ENCODE measurements around the gene LLCFC1. TPM values are rescaled to one million over a fixed set of nuclear protein-coding genes. Genes with fewer than 3 reads are reported as not detected.

LLCFC1 gene
- total and polyA plus RNA-seq, 11 donors = not detected

- no peak overlapping the region for H3K4me3 ChIP-seq
- WGBS, 4 donors = 40 to 49% (median 44%) methylated on average over 3 of the region's 3 CpGs
- ATAC-seq (no peak), DNase-seq (no peak)
- no peaks in the 10 kb centered on the region for H3K9me3 ChIP-seq
- H3K27ac ChIP-seq = no peak overlapping the region
- H3K27me3 ChIP-seq = peaks cover 0 to 6% (median 0%) of the 10 kb centered on the region in 9 donors
- peaks cover 0 to 30% (median 0%) of the 10 kb centered on the region in 12 donors for H3K4me1 ChIP-seq
- no peak for TF ChIP-seq POLR2A (IDR thresholded peaks at IDR 0.05)
- TF ChIP-seq, protein P1, sequence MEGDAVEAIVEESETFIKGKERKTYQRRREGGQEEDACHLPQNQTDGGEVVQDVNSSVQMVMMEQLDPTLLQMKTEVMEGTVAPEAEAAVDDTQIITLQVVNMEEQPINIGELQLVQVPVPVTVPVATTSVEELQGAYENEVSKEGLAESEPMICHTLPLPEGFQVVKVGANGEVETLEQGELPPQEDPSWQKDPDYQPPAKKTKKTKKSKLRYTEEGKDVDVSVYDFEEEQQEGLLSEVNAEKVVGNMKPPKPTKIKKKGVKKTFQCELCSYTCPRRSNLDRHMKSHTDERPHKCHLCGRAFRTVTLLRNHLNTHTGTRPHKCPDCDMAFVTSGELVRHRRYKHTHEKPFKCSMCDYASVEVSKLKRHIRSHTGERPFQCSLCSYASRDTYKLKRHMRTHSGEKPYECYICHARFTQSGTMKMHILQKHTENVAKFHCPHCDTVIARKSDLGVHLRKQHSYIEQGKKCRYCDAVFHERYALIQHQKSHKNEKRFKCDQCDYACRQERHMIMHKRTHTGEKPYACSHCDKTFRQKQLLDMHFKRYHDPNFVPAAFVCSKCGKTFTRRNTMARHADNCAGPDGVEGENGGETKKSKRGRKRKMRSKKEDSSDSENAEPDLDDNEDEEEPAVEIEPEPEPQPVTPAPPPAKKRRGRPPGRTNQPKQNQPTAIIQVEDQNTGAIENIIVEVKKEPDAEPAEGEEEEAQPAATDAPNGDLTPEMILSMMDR (IDR thresholded peaks at IDR 0.05) = no peak
- intact Hi-C loops (cut with DNase I) = no loop called here
- no peaks in the 10 kb centered on the region for H3K36me3 ChIP-seq
Observed at GRCh38 chr7:142913051-142913450, 26.2 kb upstream of the LLCFC1 start.

DNA sequence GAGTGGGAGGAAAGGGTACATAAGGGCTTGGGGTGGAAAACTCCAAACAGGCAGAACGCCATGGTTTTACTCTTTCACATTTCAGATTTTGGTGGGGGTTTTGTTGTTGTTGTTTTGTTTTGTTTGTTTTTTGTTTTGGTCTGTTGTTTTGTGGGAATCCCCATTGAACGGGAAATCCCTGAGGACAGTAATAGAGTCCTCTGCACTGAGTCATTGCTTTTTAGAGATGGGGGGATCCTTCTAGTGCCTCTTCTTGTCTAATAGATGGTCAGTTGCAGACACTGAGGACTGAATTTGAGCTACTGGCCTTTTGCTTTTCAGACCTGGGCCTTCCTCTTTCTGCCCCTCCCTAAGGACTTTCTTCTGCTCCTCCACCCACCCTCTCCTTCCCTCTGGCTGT is 25.7 kb upstream of the LLCFC1 start:
- no peak for DNase-seq
- no peak overlapping the region for H3K27ac ChIP-seq
- TF ChIP-seq, protein P1 (IDR thresholded peaks at IDR 0.05) = no peak
- TF ChIP-seq POLR2A (IDR thresholded peaks at IDR 0.05) = no peak
- no peak for ATAC-seq
- intact Hi-C loops (cut with DNase I) = no loop called here
- peaks cover 0 to 28% (median 0%) of the 10 kb centered on the region in 12 donors for H3K4me1 ChIP-seq
- 77 to 84% (median 77%) methylated on average over 2 of the region's 2 CpGs for WGBS, 4 donors
- peaks cover 0 to 6% (median 0%) of the 10 kb centered on the region in 9 donors for H3K27me3 ChIP-seq
- no peaks in the 10 kb centered on the region for H3K36me3 ChIP-seq
- H3K9me3 ChIP-seq = no peaks in the 10 kb centered on the region
- H3K4me3 ChIP-seq = no peak overlapping the region

GRCh38 chr7:142914121-142914520 is 25.2 kb upstream of the LLCFC1 start:
- Histone ChIP-seq H3K27ac (no peak overlapping the region), H3K4me3 (no peak overlapping the region), H3K36me3 (no peaks in the 10 kb centered on the region), H3K27me3 (peaks cover 0 to 10% (median 0%) of the 10 kb centered on the region in 9 donors), H3K4me1 (peaks cover 0 to 22% (median 0%) of the 10 kb centered on the region in 12 donors), H3K9me3 (no peaks in the 10 kb centered on the region)
- no peak for TF ChIP-seq POLR2A (IDR thresholded peaks at IDR 0.05)
- TF ChIP-seq, protein P1 (IDR thresholded peaks at IDR 0.05) = no peak
- intact Hi-C loops (cut with DNase I) = no loop called here
- 61 to 66% (median 62%) methylated on average over 1 of the region's 1 CpG for WGBS, 4 donors
- no peak for DNase-seq
- no peak for ATAC-seq

DNA sequence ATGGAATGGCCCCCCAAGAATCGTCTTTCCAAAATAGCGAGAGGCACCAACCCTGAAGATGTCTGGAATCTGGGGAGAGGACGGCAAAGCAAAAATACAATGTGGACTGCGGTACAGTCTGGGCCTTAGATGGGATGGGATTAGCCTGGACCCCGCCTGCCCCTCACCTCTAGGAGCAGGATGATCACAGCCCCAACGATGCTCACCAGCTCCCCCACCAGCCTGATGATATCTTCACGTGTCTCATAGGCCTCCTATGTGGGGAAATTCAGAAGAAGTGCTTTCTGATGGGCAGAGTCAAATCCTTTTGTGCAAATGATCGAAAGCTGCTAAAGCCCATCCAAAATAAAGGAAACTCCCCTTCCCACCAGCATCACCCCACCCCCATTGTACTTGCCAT is 24.0 kb upstream of the LLCFC1 start:
- H3K4me3 ChIP-seq = no peak overlapping the region
- no peak overlapping the region for H3K27ac ChIP-seq
- intact Hi-C loops (cut with DNase I) = no loop called here
- ATAC-seq (no peak), DNase-seq (no peak)
- peaks cover 0 to 12% (median 0%) of the 10 kb centered on the region in 9 donors for H3K27me3 ChIP-seq
- no peaks in the 10 kb centered on the region for H3K9me3 ChIP-seq
- TF ChIP-seq POLR2A (IDR thresholded peaks at IDR 0.05) = no peak
- TF ChIP-seq, protein P1 (IDR thresholded peaks at IDR 0.05) = no peak
- WGBS, 4 donors = 76 to 87% (median 83%) methylated on average over 8 of the region's 8 CpGs
- H3K4me1 ChIP-seq = peaks cover 0 to 12% (median 0%) of the 10 kb centered on the region in 12 donors
- H3K36me3 ChIP-seq = no peaks in the 10 kb centered on the region
